WI38 (cell line): ENCODE data around the gene YY2.
"Not testable (repeated sequence)": the region's sequence is repeated elsewhere in the genome, so short reads cannot be mapped to it uniquely, and the experiment has no call there.

Experiments
- H3K4me3 ChIP-seq: 2 replicates; pipeline ENCODE4 v1.5.1; 2011; ENCODE audit warnings: low read depth, mild to moderate bottlenecking, control low read depth, low read length
- CTCF ChIP-seq: IDR thresholded peaks from 2 replicates; pipeline ENCODE4 v1.5.1; 2012; ENCODE audit warnings: low read depth, mild to moderate bottlenecking, control low read depth, low read length

The YY2 gene

GRCh38 chrX:21847342-21847741 lies 8.4 kb upstream of the YY2 start:
- H3K4me3 ChIP-seq = no peak overlapping the region
- TF ChIP-seq CTCF = no peak

- no peak for TF ChIP-seq CTCF
- no peak overlapping the region for H3K4me3 ChIP-seq
Observed at GRCh38 chrX:21853578-21853977, 2.2 kb upstream of the YY2 start.

- no peak for TF ChIP-seq CTCF
- no peak overlapping the region for H3K4me3 ChIP-seq
Observed at GRCh38 chrX:21856504-21856903, 717 bp downstream of the YY2 start.

- H3K4me3 ChIP-seq = no peak overlapping the region
Observed at GRCh38 chrX:21863241-21863640, 7.5 kb downstream of the YY2 start.

GRCh38 chrX:21865436-21865835 lies 9.6 kb downstream of the YY2 start:
- H3K4me3 ChIP-seq = no peak overlapping the region
- TF ChIP-seq CTCF = no peak

More at GRCh38 chrX:21863241-21863640, 7.5 kb downstream of the YY2 start:
- no peak for TF ChIP-seq CTCF

- no peak for TF ChIP-seq CTCF
Observed at GRCh38 chrX:21870494-21870893, 14.7 kb downstream of the YY2 start.

GRCh38 chrX:21873063-21873775 lies 17.4 kb downstream of the YY2 start:
- H3K4me3 ChIP-seq = no peak overlapping the region
- TF ChIP-seq CTCF = no peak

More at GRCh38 chrX:21870494-21870893, 14.7 kb downstream of the YY2 start:
- no peak overlapping the region for H3K4me3 ChIP-seq

GRCh38 chrX:21874182-21874581 lies 18.4 kb downstream of the YY2 start:
- H3K4me3 ChIP-seq = not testable (repeated sequence)
